ENCODE results near the gene DNAH12. TPM values are rescaled to one million over a fixed set of nuclear protein-coding genes. Genes with fewer than 3 reads are reported as not detected.

The DNAH12 gene
- total RNA-seq, 1 experiment from 2014 or later, result not detected

GRCh38 chr3:57587905-57588304 is 43.8 kb upstream of the DNAH12 start:
- ChIA-PET CTCF (no interaction called here), RAD21 (ENCODE audit: low non-redundant PET in 1 of 2, low total read pairs in 2 of 2, uncharacterized antibody in 2 of 2, unreplicated experiment in 2 of 2) (no interaction called here), POLR2A (no interaction called here)
- Histone ChIP-seq H3K4me2 (ENCODE audit: low read length) (no peak overlapping the region), H4K20me1 (ENCODE audit: insufficient read depth) (peaks cover 5% of the 10 kb centered on the region), H3K27ac (ENCODE audit: low read depth, low read length) (no peak overlapping the region), H3K79me2 (ENCODE audit: insufficient read depth, low read length) (peaks cover 99% of the 10 kb centered on the region), H3K27me3 (ENCODE audit: insufficient read depth, low read length) (no peaks in the 10 kb centered on the region), H3K9me2 (ENCODE audit: insufficient read depth) (no peaks in the 10 kb centered on the region), H3K4me3 (replicated peaks in 1 of 2; ENCODE audit: low read depth in 1 of 2, low read length in 2 of 2) (no peak overlapping the region), H2AFZ (ENCODE audit: low read depth, low read length, poor library complexity, severe bottlenecking) (no peak overlapping the region), H3K9me3 (ENCODE audit: control insufficient read depth in 1 of 2, insufficient read depth in 1 of 2, low read depth in 1 of 2, low read length in 2 of 2) (no peaks in the 10 kb centered on the region), H3K9ac (ENCODE audit: low read length) (no peak overlapping the region), H3K4me1 (ENCODE audit: control insufficient read depth in 1 of 2, insufficient read depth in 2 of 2, low read length in 2 of 2) (peaks cover 0 to under 1% of the 10 kb centered on the region in 2 experiments; a peak in 1 of 4 replicates), H3K36me3 (ENCODE audit: control insufficient read depth in 1 of 2, insufficient read depth in 2 of 2, low read length in 2 of 2) (peaks cover 3 to 4% of the 10 kb centered on the region in 2 experiments; a peak in 3 of 4 replicates)
- BruUV-seq (replicated peaks), result no TSS peak
- TF ChIP-seq SIN3A (IDR thresholded peaks at IDR 0.05; ENCODE audit: low read depth) (no peak), ZNF274 (IDR thresholded peaks at IDR 0.05; ENCODE audit: low read depth, low read length) (no peak)
- DNase-seq (ENCODE audit: low read depth, low spot score) (no peak), ATAC-seq (no peak)
- intact Hi-C loops (cut with micrococcal nuclease), result loop anchor here (10.0 kb wide), 1 partner anchor 413 kb away; no protein-coding TSS in a partner anchor

GRCh38 chr3:57586778-57587177 is 42.6 kb upstream of the DNAH12 start:
- Histone ChIP-seq H3K4me2 (ENCODE audit: low read length) (no peak overlapping the region), H3K9ac (ENCODE audit: low read length) (no peak overlapping the region), H4K20me1 (ENCODE audit: insufficient read depth) (peaks cover 7% of the 10 kb centered on the region), H3K4me1 (ENCODE audit: control insufficient read depth in 1 of 2, insufficient read depth in 2 of 2, low read length in 2 of 2) (peaks cover 0 to 5% of the 10 kb centered on the region in 2 experiments; a peak in 1 of 4 replicates), H3K27me3 (ENCODE audit: insufficient read depth, low read length) (no peaks in the 10 kb centered on the region), H3K9me3 (ENCODE audit: control insufficient read depth in 1 of 2, insufficient read depth in 1 of 2, low read depth in 1 of 2, low read length in 2 of 2) (no peaks in the 10 kb centered on the region), H3K27ac (ENCODE audit: low read depth, low read length) (no peak overlapping the region), H3K79me2 (ENCODE audit: insufficient read depth, low read length) (peaks cover 97% of the 10 kb centered on the region), H3K9me2 (ENCODE audit: insufficient read depth) (no peaks in the 10 kb centered on the region), H3K36me3 (ENCODE audit: control insufficient read depth in 1 of 2, insufficient read depth in 2 of 2, low read length in 2 of 2) (peaks cover 3 to 4% of the 10 kb centered on the region in 2 experiments; a peak in 3 of 4 replicates), H3K4me3 (replicated peaks in 1 of 2; ENCODE audit: low read depth in 1 of 2, low read length in 2 of 2) (no peak overlapping the region), H2AFZ (ENCODE audit: low read depth, low read length, poor library complexity, severe bottlenecking) (no peak overlapping the region)
- ChIA-PET RAD21 (ENCODE audit: low non-redundant PET in 1 of 2, low total read pairs in 2 of 2, uncharacterized antibody in 2 of 2, unreplicated experiment in 2 of 2) (interaction anchor here in 1 of 2 experiments (0.6 kb wide), 1 partner anchor 419 kb away, joined by 4 read pairs; no protein-coding TSS in a partner anchor), CTCF (no interaction called here), POLR2A (no interaction called here)
- DNase-seq (ENCODE audit: low read depth, low spot score) (no peak), ATAC-seq (no peak)
- TF ChIP-seq MAX (IDR thresholded peaks at IDR 0.05) (no peak), CEBPB (IDR thresholded peaks at IDR 0.05; ENCODE audit: low read depth) (no peak), TCF7L2 (IDR thresholded peaks at IDR 0.05; ENCODE audit: borderline replicate concordance, extremely low read depth, insufficient read depth, insufficient read length) (no peak), POLR2AphosphoS5 (IDR thresholded peaks at IDR 0.05; ENCODE audit: low read depth, low read length) (no peak), REST (IDR thresholded peaks at IDR 0.05; ENCODE audit: low read depth) (no peak), ZBTB33 (IDR thresholded peaks at IDR 0.05; ENCODE audit: extremely low read depth, insufficient replicate concordance, low read length) (no peak), CTCF (IDR thresholded peaks at IDR 0.05 in 2 of 3, conservative IDR thresholded peaks at IDR 0.05 in 1 of 3; ENCODE audit: borderline replicate concordance in 1 of 3, insufficient read depth in 1 of 3, low read depth in 2 of 3, low read length in 2 of 3) (no peak)
- BruUV-seq (replicated peaks), result no TSS peak
- intact Hi-C loops (cut with micrococcal nuclease), result loop anchor here (10.0 kb wide), 1 partner anchor 412 kb away; no protein-coding TSS in a partner anchor

Data from HCT116 (cell line).